HCT116 (cell line): ENCODE measurements around the gene ZBTB20. TPM values are rescaled to one million over a fixed set of nuclear protein-coding genes. Genes with fewer than 3 reads are reported as not detected.

Source experiments
- ATAC-seq: fragments of 200-7000 bp; cut with Tn5 transposase; 2 replicates; pipeline ENCODE4 v1.9.1; 2020; ENCODE audit warnings: mild to moderate bottlenecking, moderate library complexity
- BruUV-seq: library from RNA; stranded (reverse); fragments of 400-500 nt; replicated peaks from 2 replicates; lab custom pipeline; 2021; lab: Mats Ljungman, UMichigan
- CTCF ChIA-PET: fragments of 300-600 bp; sonication (Branson Sonifier 250); formaldehyde crosslinking; loops from one replicate; lab custom pipeline; 2021; ENCODE audit warnings: antibody characterized with exemption; lab: Charles Lee
- POLR2A ChIA-PET: fragments of 300-600, 350-600 bp; sonication (Branson Sonifier 250); formaldehyde crosslinking; loops from one replicate; lab custom pipeline; 2021; ENCODE audit warnings: antibody characterized with exemption; lab: Charles Lee
- RAD21 ChIA-PET, 2 experiments: fragments of 300-600 bp; sonication (Branson Sonifier 250); formaldehyde crosslinking; loops; one replicate each; lab custom pipeline; 2023; ENCODE audit warnings: low total read pairs in 2 of 2; ENCODE audit not compliant: uncharacterized antibody in 2 of 2, unreplicated experiment in 2 of 2, low non-redundant PET in 1 of 2; lab: Charles Lee
- DNase-seq: peaks from one replicate; pipeline ENCODE4 v3.0.0-alpha.2; 2010; ENCODE audit warnings: low read depth, low spot score
- H2AFZ ChIP-seq: fragments of 200-600 bp; shearing (Covaris generic), sonication (generic); 2 replicates; pipeline ENCODE4 v1.6.1; 2017; ENCODE audit warnings: low read depth, mixed run types, mixed read lengths, antibody characterized with exemption, low read length; ENCODE audit not compliant: poor library complexity, severe bottlenecking
- H3K27ac ChIP-seq: 2 replicates; pipeline ENCODE4 v1.5.1; 2012; ENCODE audit warnings: low read depth, low read length
- H3K27me3 ChIP-seq: fragments of 200-600 bp; sonication (generic); 2 replicates; pipeline ENCODE4 v1.6.1; 2016; ENCODE audit warnings: mixed run types, low read length, mixed read lengths; ENCODE audit not compliant: insufficient read depth
- H3K36me3 ChIP-seq, 2 experiments: fragments of 200-500 bp in 1 of 2; fragments of 200-600 bp in 1 of 2; sonication (Bioruptor generic) in 1 of 2; sonication (generic) in 1 of 2; 2 replicates each; pipeline versions ENCODE4 v1.5.1 to v1.6.1; 2014 to 2016; ENCODE audit warnings: low read length in 2 of 2, inconsistent platforms in 1 of 2, mixed read lengths in 1 of 2, mixed run types in 1 of 2; ENCODE audit not compliant: insufficient read depth in 2 of 2, control insufficient read depth in 1 of 2
- H3K4me1 ChIP-seq, 2 experiments: fragments of 200-600 bp in 1 of 2; sonication (generic) in 1 of 2; 2 replicates each; pipeline versions ENCODE4 v1.5.1 to v1.6.1; 2012 to 2017; ENCODE audit warnings: low read length in 2 of 2, inconsistent platforms in 1 of 2, mild to moderate bottlenecking in 1 of 2, mixed read lengths in 1 of 2, mixed run types in 1 of 2, moderate library complexity in 1 of 2; ENCODE audit not compliant: insufficient read depth in 2 of 2, control insufficient read depth in 1 of 2
- H3K4me2 ChIP-seq: fragments of 200-600 bp; sonication (generic); 2 replicates; pipeline ENCODE4 v1.6.1; 2017; ENCODE audit warnings: mixed run types, low read length, mixed read lengths
- H3K4me3 ChIP-seq, 2 experiments: fragments of 200-600 bp in 1 of 2; sonication (generic) in 1 of 2; replicated peaks in 1 of 2; 2 replicates each; pipeline ENCODE4 v1.5.1; 2011 to 2016; ENCODE audit warnings: low read length in 2 of 2, control low read depth in 1 of 2, low read depth in 1 of 2, mild to moderate bottlenecking in 1 of 2, mixed read lengths in 1 of 2, mixed run types in 1 of 2
- H3K79me2 ChIP-seq: fragments of 200-600 bp; sonication (generic); 2 replicates; pipeline ENCODE4 v1.6.1; 2017; ENCODE audit warnings: mild to moderate bottlenecking, mixed run types, low read length, moderate library complexity, mixed read lengths; ENCODE audit not compliant: insufficient read depth
- H3K9ac ChIP-seq: fragments of 200-600 bp; sonication (generic); 2 replicates; pipeline ENCODE4 v1.6.1; 2016; ENCODE audit warnings: low read length, mixed read lengths
- H3K9me2 ChIP-seq: fragments of 200-600 bp; sonication (generic), shearing (Covaris generic); 2 replicates; pipeline ENCODE4 v1.6.1; 2017; ENCODE audit warnings: mixed run types, mild to moderate bottlenecking, moderate library complexity; ENCODE audit not compliant: insufficient read depth
- H3K9me3 ChIP-seq, 2 experiments: fragments of 200-500 bp in 1 of 2; fragments of 200-600 bp in 1 of 2; sonication (Bioruptor generic) in 1 of 2; sonication (generic) in 1 of 2; 2 replicates each; pipeline ENCODE4 v1.6.1; 2014 to 2017; ENCODE audit warnings: low read length in 2 of 2, mixed read lengths in 2 of 2, inconsistent platforms in 1 of 2, low read depth in 1 of 2, mild to moderate bottlenecking in 1 of 2, mixed run types in 1 of 2, moderate library complexity in 1 of 2; ENCODE audit not compliant: control insufficient read depth in 1 of 2, insufficient read depth in 1 of 2
- H4K20me1 ChIP-seq: fragments of 200-600 bp; sonication (generic), shearing (Covaris generic); 2 replicates; pipeline ENCODE4 v1.6.1; 2017; ENCODE audit warnings: mixed run types, mild to moderate bottlenecking, moderate library complexity; ENCODE audit not compliant: insufficient read depth
- CEBPB ChIP-seq: IDR thresholded peaks from 2 replicates; pipeline ENCODE4 v1.6.1; 2012; ENCODE audit warnings: low read depth
- POLR2AphosphoS5 ChIP-seq: IDR thresholded peaks from 2 replicates; pipeline ENCODE4 v1.6.1; 2011; ENCODE audit warnings: mild to moderate bottlenecking, low read depth, low read length, moderate library complexity
- RAD21 ChIP-seq: IDR thresholded peaks from 2 replicates; pipeline ENCODE4 v1.6.1; 2012; ENCODE audit warnings: low read depth, mild to moderate bottlenecking
- SRF ChIP-seq: IDR thresholded peaks from 2 replicates; pipeline ENCODE4 v1.6.1; 2012; ENCODE audit warnings: low read depth
- TCF7L2 ChIP-seq: IDR thresholded peaks from 2 replicates; pipeline ENCODE4 v1.7.0; 2011; ENCODE audit warnings: borderline replicate concordance, inconsistent platforms; ENCODE audit not compliant: insufficient read depth, insufficient read length; ENCODE audit errors: extremely low read depth
- ZFX ChIP-seq: fragments of 450-650 bp; IDR thresholded peaks from 2 replicates; pipeline ENCODE4 v1.6.1; 2017
- ZNF274 ChIP-seq: fragments of 200-500 bp; sonication (Bioruptor generic); IDR thresholded peaks from 2 replicates; pipeline ENCODE4 v1.6.1; 2014; ENCODE audit warnings: mild to moderate bottlenecking, low read depth, low read length, inconsistent platforms
- intact Hi-C: fragments of 100-400 bp; cut with micrococcal nuclease; formaldehyde crosslinking; loops from 2 replicates; pipeline ENCODE4 v1.10.0; 2022
- total RNA-seq: library from RNA; stranded (reverse); gene quantifications from one replicate; pipeline ENCODE4 v1.2.1, GENCODE V29; 2021; ENCODE audit not compliant: unreplicated experiment
- TF ChIP-seq, protein P1 (sequence below): IDR thresholded peaks from 2 replicates; pipeline ENCODE4 v1.6.1; 2012
- TF ChIP-seq, protein P2 (sequence below): IDR thresholded peaks from 2 replicates; pipeline ENCODE4 v1.6.1; 2012; ENCODE audit warnings: low read depth

ZBTB20 gene
- total RNA-seq, 1 experiment from 2014 or later, result 42.1 TPM

DNA sequence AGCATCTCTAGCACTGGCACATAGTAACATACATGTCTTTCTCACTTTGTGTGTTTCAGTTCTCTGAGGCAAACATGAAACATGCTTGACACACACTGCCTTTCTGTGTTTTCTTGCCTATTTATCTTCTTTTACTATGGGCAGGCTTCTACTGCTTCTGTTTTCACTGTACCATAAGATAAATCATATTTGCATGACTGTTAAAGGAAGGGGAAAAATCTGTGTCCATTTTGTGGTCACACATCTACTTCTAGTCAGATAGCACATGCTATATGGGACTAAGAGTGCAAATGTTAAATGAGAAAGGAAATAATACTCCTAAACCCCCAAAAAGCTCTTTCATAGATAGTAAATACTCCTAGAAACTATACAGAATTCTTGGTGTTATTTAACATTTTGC is 386.4 kb downstream of the ZBTB20 start:
- Histone ChIP-seq H3K4me3 (no peak overlapping the region), H3K27me3 (no peaks in the 10 kb centered on the region), H3K9me2 (no peaks in the 10 kb centered on the region), H3K9me3 (no peaks in the 10 kb centered on the region), H2AFZ (no peak overlapping the region), H3K4me1 (peaks cover 48 to 77% of the 10 kb centered on the region in 2 experiments), H3K9ac (0 out of 2 replicates have a peak overlapping the region, but pooled peaks have one; percentile 15), H3K36me3 (no peaks in the 10 kb centered on the region), H3K79me2 (peaks cover 15% of the 10 kb centered on the region; the same call in 1 of the 2 replicates), H3K4me2 (peak overlapping the region; percentile 74), H3K27ac (peak overlapping the region; percentile 83; the same call in 1 of the 2 replicates), H4K20me1 (no peaks in the 10 kb centered on the region)
- ChIA-PET CTCF (no interaction called here), POLR2A (no interaction called here), RAD21 (no interaction called here)
- no peak for DNase-seq
- no peak for TF ChIP-seq SRF
- no peak for TF ChIP-seq ZFX
- TF ChIP-seq, protein P1, sequence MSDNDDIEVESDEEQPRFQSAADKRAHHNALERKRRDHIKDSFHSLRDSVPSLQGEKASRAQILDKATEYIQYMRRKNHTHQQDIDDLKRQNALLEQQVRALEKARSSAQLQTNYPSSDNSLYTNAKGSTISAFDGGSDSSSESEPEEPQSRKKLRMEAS, result no peak
- no peak for TF ChIP-seq RAD21
- TF ChIP-seq ZNF274, result no peak
- no peak for TF ChIP-seq TCF7L2
- intact Hi-C loops, result no loop called here
- no peak for ATAC-seq
- BruUV-seq, result no TSS peak

DNA sequence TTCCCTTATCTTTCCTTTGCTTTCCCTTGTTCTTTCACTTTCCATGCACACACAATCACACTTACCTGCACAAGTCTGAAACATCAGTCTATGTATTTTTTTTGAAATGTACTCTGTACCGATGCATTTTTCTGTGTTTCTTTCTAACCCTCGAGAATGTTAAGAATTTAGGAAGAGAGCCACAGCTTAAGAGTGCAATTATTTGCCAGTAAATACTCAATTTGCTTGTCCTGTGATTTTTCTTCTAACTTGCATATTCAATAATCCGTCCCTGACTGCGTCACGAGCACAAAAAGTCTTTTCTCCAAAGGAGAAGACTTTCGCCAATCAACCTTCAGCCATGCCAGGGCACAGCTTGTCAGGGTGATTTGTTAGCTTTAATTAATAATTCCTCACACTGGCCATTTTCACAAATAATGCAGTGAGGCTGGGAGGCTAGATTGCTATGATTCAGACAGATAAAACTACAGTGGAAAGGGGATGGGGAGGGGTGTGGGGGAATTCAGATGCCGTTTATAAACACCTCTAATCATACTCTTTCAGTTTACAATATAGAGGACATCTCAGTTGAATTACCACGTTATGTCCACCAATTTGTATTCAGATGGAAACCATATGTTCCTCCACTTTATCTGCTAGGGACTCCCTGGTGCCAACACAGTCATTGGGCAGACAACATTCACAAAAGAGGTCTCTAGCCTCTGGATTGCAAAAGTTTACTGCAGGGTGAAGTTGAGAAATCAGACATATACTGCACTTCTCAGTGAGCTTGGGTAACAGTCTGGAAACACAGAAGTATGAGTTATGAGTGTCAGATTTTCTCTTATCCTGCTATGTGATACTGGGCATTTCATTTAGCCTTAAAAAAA is 388.0 kb downstream of the ZBTB20 start:
- Histone ChIP-seq H3K9ac (peak overlapping the region; percentile 74), H3K9me3 (no peaks in the 10 kb centered on the region), H3K4me2 (peak overlapping the region; percentile 74), H4K20me1 (no peaks in the 10 kb centered on the region), H2AFZ (no peak overlapping the region), H3K4me3 (peak overlapping the region; percentile 48 to 62), H3K4me1 (peaks cover 46 to 81% of the 10 kb centered on the region in 2 experiments), H3K36me3 (no peaks in the 10 kb centered on the region), H3K79me2 (peaks cover 22% of the 10 kb centered on the region), H3K27me3 (no peaks in the 10 kb centered on the region), H3K27ac (peak overlapping the region; percentile 83), H3K9me2 (no peaks in the 10 kb centered on the region)
- ATAC-seq (peak; percentile 63), DNase-seq (no peak)
- TF ChIP-seq CEBPB, result peak; percentile 61; the same call in 1 of the 2 replicates
- no peak for TF ChIP-seq POLR2AphosphoS5
- TF ChIP-seq, protein P2, sequence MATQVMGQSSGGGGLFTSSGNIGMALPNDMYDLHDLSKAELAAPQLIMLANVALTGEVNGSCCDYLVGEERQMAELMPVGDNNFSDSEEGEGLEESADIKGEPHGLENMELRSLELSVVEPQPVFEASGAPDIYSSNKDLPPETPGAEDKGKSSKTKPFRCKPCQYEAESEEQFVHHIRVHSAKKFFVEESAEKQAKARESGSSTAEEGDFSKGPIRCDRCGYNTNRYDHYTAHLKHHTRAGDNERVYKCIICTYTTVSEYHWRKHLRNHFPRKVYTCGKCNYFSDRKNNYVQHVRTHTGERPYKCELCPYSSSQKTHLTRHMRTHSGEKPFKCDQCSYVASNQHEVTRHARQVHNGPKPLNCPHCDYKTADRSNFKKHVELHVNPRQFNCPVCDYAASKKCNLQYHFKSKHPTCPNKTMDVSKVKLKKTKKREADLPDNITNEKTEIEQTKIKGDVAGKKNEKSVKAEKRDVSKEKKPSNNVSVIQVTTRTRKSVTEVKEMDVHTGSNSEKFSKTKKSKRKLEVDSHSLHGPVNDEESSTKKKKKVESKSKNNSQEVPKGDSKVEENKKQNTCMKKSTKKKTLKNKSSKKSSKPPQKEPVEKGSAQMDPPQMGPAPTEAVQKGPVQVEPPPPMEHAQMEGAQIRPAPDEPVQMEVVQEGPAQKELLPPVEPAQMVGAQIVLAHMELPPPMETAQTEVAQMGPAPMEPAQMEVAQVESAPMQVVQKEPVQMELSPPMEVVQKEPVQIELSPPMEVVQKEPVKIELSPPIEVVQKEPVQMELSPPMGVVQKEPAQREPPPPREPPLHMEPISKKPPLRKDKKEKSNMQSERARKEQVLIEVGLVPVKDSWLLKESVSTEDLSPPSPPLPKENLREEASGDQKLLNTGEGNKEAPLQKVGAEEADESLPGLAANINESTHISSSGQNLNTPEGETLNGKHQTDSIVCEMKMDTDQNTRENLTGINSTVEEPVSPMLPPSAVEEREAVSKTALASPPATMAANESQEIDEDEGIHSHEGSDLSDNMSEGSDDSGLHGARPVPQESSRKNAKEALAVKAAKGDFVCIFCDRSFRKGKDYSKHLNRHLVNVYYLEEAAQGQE, result no peak
- intact Hi-C loops, result loop anchor here (5.0 kb wide), 1 partner anchor 107 kb away; no protein-coding TSS in a partner anchor
- TSS peak; percentile 75 for BruUV-seq
- POLR2A ChIA-PET, result interaction anchor here (1.0 to 1.2 kb wide), 2 partner anchors 58 to 109 kb away, joined by 3 read pairs; no protein-coding TSS in a partner anchor
- RAD21 ChIA-PET, result no interaction called here
- CTCF ChIA-PET, result no interaction called here
